H1 (cell line): ENCODE data around the gene TMEM129. TPM values are rescaled to one million over a fixed set of nuclear protein-coding genes. Genes with fewer than 3 reads are reported as not detected.

ENCODE experiments used
- CTCF ChIA-PET: fragments of 300-600 bp; sonication (Branson Sonifier 250); formaldehyde crosslinking; loops from one replicate; lab custom pipeline; 2021; ENCODE audit not compliant: partially characterized antibody; lab: Charles Lee
- POLR2A ChIA-PET: fragments of 300-600 bp; sonication (Branson Sonifier 250); formaldehyde crosslinking; loops from one replicate; lab custom pipeline; 2021; ENCODE audit warnings: inconsistent platforms; ENCODE audit not compliant: partially characterized antibody; lab: Charles Lee
- DNase-seq, 2 experiments: peaks; one replicate each; pipeline versions ENCODE4 v3.0.0 to v3.0.0-alpha.2; 2010 to 2022; ENCODE audit warnings: low spot score in 2 of 2, low read depth in 1 of 2, mixed read lengths in 1 of 2
- FAIRE-seq: peaks from 2 replicates; lab custom pipeline; 2011; peaks lifted over from hg19 to GRCh38; lab: Jason Lieb, UNC
- H2AFZ ChIP-seq: 2 replicates; pipeline ENCODE4 v1.8.1; 2012; ENCODE audit warnings: low read length, inconsistent platforms
- H2AK5ac ChIP-seq: 2 replicates; pipeline ENCODE4 v1.6.1; 2013; ENCODE audit warnings: low read depth, low read length
- H2BK120ac ChIP-seq: replicated peaks from 2 replicates; pipeline ENCODE3; 2013; ENCODE audit warnings: low read depth, low read length, inconsistent platforms
- H2BK12ac ChIP-seq: 2 replicates; pipeline ENCODE4 v1.6.1; 2013; ENCODE audit warnings: low read depth, low read length
- H2BK15ac ChIP-seq: 2 replicates; pipeline ENCODE4 v1.6.1; 2013; ENCODE audit warnings: low read length
- H2BK20ac ChIP-seq: 2 replicates; pipeline ENCODE4 v1.6.1; 2013; ENCODE audit warnings: low read length
- H2BK5ac ChIP-seq: 2 replicates; pipeline ENCODE4 v1.6.1; 2013; ENCODE audit warnings: low read depth, low read length
- H3K14ac ChIP-seq: 2 replicates; pipeline ENCODE4 v1.6.1; 2013; ENCODE audit warnings: inconsistent platforms; ENCODE audit not compliant: insufficient read length
- H3K18ac ChIP-seq: 2 replicates; pipeline ENCODE4 v1.6.1; 2013; ENCODE audit warnings: low read length; ENCODE audit errors: extremely low read depth
- H3K23ac ChIP-seq: 2 replicates; pipeline ENCODE4 v1.6.1; 2013; ENCODE audit warnings: inconsistent platforms; ENCODE audit not compliant: insufficient read length
- H3K23me2 ChIP-seq: 2 replicates; pipeline ENCODE4 v1.6.1; 2013; ENCODE audit warnings: low read depth, low read length
- H3K27ac ChIP-seq: 2 replicates; pipeline ENCODE4 v1.6.1; 2011; ENCODE audit warnings: low read depth, low read length, inconsistent platforms
- H3K27me3 ChIP-seq, 4 experiments: replicated peaks in 1 of 4; 1 replicate in 1 of 4; 2 replicates in 3 of 4; pipeline versions ENCODE4 v1.6.1 to v1.8.1; 2011 to 2013; ENCODE audit warnings: low read length in 3 of 4, mild to moderate bottlenecking in 3 of 4, inconsistent platforms in 2 of 4, mixed read lengths in 2 of 4, moderate library complexity in 1 of 4; ENCODE audit not compliant: control insufficient read depth in 3 of 4, insufficient read depth in 3 of 4; ENCODE audit errors: extremely low read depth in 1 of 4
- H3K36me3 ChIP-seq, 4 experiments: 2 replicates each; pipeline versions ENCODE4 v1.6.1 to v1.8.1; 2011 to 2013; ENCODE audit warnings: mild to moderate bottlenecking in 4 of 4, low read length in 3 of 4, moderate library complexity in 2 of 4, control low read depth in 1 of 4, inconsistent platforms in 1 of 4; ENCODE audit not compliant: insufficient read depth in 4 of 4, control insufficient read depth in 2 of 4
- H3K4ac ChIP-seq: replicated peaks from 2 replicates; pipeline ENCODE3; 2013; ENCODE audit warnings: low read length, low read depth, mixed read lengths, inconsistent platforms; ENCODE audit not compliant: insufficient read length
- H3K4me1 ChIP-seq, 4 experiments: replicated peaks in 1 of 4; 1 replicate in 1 of 4; 2 replicates in 3 of 4; pipeline versions ENCODE4 v1.6.1 to v1.8.1; 2011 to 2013; ENCODE audit warnings: low read length in 3 of 4, inconsistent platforms in 2 of 4, mixed read lengths in 1 of 4; ENCODE audit not compliant: insufficient read depth in 4 of 4, control insufficient read depth in 3 of 4
- H3K4me2 ChIP-seq, 2 experiments: 2 replicates each; pipeline versions ENCODE4 v1.6.1 to v1.8.1; 2011 to 2013; ENCODE audit warnings: low read depth in 2 of 2, low read length in 2 of 2, control low read depth in 1 of 2, inconsistent platforms in 1 of 2, mild to moderate bottlenecking in 1 of 2; ENCODE audit not compliant: insufficient read depth in 1 of 2
- H3K4me3 ChIP-seq, 4 experiments: fragments of 200-600, 300-600 bp in 1 of 4; sonication (generic), shearing (Covaris generic), sonication (Bioruptor Twin) in 1 of 4; 2 replicates each; pipeline versions ENCODE4 v1.5.1 to v1.8.1; 2011 to 2016; ENCODE audit warnings: low read length in 4 of 4, low read depth in 3 of 4, control low read depth in 2 of 4, inconsistent platforms in 2 of 4, mild to moderate bottlenecking in 2 of 4, mixed read lengths in 1 of 4, moderate library complexity in 1 of 4; ENCODE audit not compliant: insufficient read depth in 2 of 4; ENCODE audit errors: extremely low read depth in 1 of 4
- H3K56ac ChIP-seq: replicated peaks from 2 replicates; pipeline ENCODE3; 2013; ENCODE audit warnings: low read depth, mild to moderate bottlenecking, mixed read lengths, low read length, inconsistent platforms; ENCODE audit not compliant: insufficient read length
- H3K79me1 ChIP-seq: 2 replicates; pipeline ENCODE4 v1.6.1; 2013; ENCODE audit warnings: low read depth, low read length, control low read depth
- H3K79me2 ChIP-seq, 2 experiments: 2 replicates each; pipeline versions ENCODE4 v1.6.1 to v1.8.1; 2012 to 2013; ENCODE audit warnings: low read length in 2 of 2, mild to moderate bottlenecking in 2 of 2, inconsistent platforms in 1 of 2; ENCODE audit not compliant: insufficient read depth in 2 of 2, control insufficient read depth in 1 of 2
- H3K9ac ChIP-seq, 4 experiments: replicated peaks in 1 of 4; 1 replicate in 1 of 4; 2 replicates in 3 of 4; pipeline versions ENCODE4 v1.6.1 to v1.8.1; 2011 to 2013; ENCODE audit warnings: low read depth in 3 of 4, low read length in 3 of 4, control low read depth in 2 of 4, mild to moderate bottlenecking in 2 of 4, moderate library complexity in 2 of 4, inconsistent platforms in 1 of 4; ENCODE audit errors: extremely low read depth in 1 of 4
- H3K9me3 ChIP-seq, 2 experiments: 2 replicates each; pipeline versions ENCODE4 v1.6.1 to v1.8.1; 2012 to 2013; ENCODE audit warnings: mild to moderate bottlenecking in 2 of 2, moderate library complexity in 2 of 2, control low read depth in 1 of 2, inconsistent platforms in 1 of 2, low read depth in 1 of 2, low read length in 1 of 2, mixed read lengths in 1 of 2; ENCODE audit not compliant: insufficient read depth in 2 of 2
- H4K20me1 ChIP-seq, 2 experiments: replicated peaks in 1 of 2; 2 replicates each; pipeline versions ENCODE3 to v1.8.1; 2011 to 2013; ENCODE audit warnings: inconsistent platforms in 2 of 2, low read length in 2 of 2, mild to moderate bottlenecking in 1 of 2; ENCODE audit not compliant: insufficient read depth in 2 of 2, control insufficient read depth in 1 of 2
- H4K5ac ChIP-seq: 2 replicates; pipeline ENCODE4 v1.6.1; 2013; ENCODE audit warnings: low read length, low read depth, mixed read lengths, inconsistent platforms; ENCODE audit not compliant: insufficient read length
- H4K8ac ChIP-seq: 2 replicates; pipeline ENCODE4 v1.8.0; 2013; ENCODE audit warnings: mild to moderate bottlenecking, moderate library complexity, low read length, inconsistent platforms; ENCODE audit not compliant: insufficient read depth; ENCODE audit errors: extremely low read depth
- H4K91ac ChIP-seq: replicated peaks from 2 replicates; pipeline ENCODE3; 2013; ENCODE audit warnings: low read length, mixed read lengths, inconsistent platforms; ENCODE audit not compliant: insufficient read length
- GABPA ChIP-seq: IDR thresholded peaks from 2 replicates; pipeline ENCODE4 v1.6.1; 2011; ENCODE audit warnings: mild to moderate bottlenecking, low read length, moderate library complexity, borderline replicate concordance; ENCODE audit not compliant: insufficient read depth
- HDAC2 ChIP-seq, 2 experiments: fragments of 300-600 bp in 1 of 2; sonication (generic) in 1 of 2; IDR thresholded peaks; 2 replicates each; pipeline ENCODE4 v1.6.1; 2011 to 2012; ENCODE audit warnings: low read depth in 2 of 2, low read length in 2 of 2, mild to moderate bottlenecking in 2 of 2, moderate library complexity in 2 of 2, borderline replicate concordance in 1 of 2, inconsistent platforms in 1 of 2
- MAX ChIP-seq: IDR thresholded peaks from 2 replicates; pipeline ENCODE4 v1.6.1; 2012; ENCODE audit warnings: inconsistent platforms
- POLR2A ChIP-seq, 2 experiments: IDR thresholded peaks; 1 replicate in 1 of 2; 2 replicates in 1 of 2; pipeline ENCODE4 v1.6.1; 2011; ENCODE audit warnings: low read depth in 2 of 2, low read length in 2 of 2, mild to moderate bottlenecking in 2 of 2; ENCODE audit errors: control extremely low read depth in 1 of 2
- POLR2AphosphoS5 ChIP-seq: IDR thresholded peaks from 2 replicates; pipeline ENCODE4 v1.6.1; 2011; ENCODE audit warnings: low read depth, low read length
- SIRT6 ChIP-seq: IDR thresholded peaks from one replicate; pipeline ENCODE4 v1.7.1; 2012; ENCODE audit warnings: low read length, inconsistent platforms
- SIX5 ChIP-seq: IDR thresholded peaks from 2 replicates; pipeline ENCODE4 v1.6.1; 2011; ENCODE audit warnings: mild to moderate bottlenecking, low read depth, low read length
- TBP ChIP-seq: IDR thresholded peaks from 2 replicates; pipeline ENCODE4 v1.6.1; 2011; ENCODE audit warnings: low read depth, low read length, improper control_type of control experiment
- WGBS, 2 experiments: shearing (Covaris generic) in 1 of 2; methylation state at CpG; one replicate each; pipeline versions ENCODE4 v1.1.6 to v1.1.7; 2013 to 2015; ENCODE audit warnings: low lambda C conversion rate in 2 of 2, mixed read lengths in 2 of 2, inconsistent platforms in 1 of 2, low coverage in 1 of 2, missing lambda C conversion rate in 1 of 2; ENCODE audit not compliant: insufficient replicate concordance in 2 of 2, insufficient coverage in 1 of 2, insufficient read length in 1 of 2; ENCODE audit errors: extremely low coverage in 1 of 2, missing lambda C conversion rate in 1 of 2; 5-methylcytosine and 5-hydroxymethylcytosine counted together
- long read RNA-seq, 2 experiments: library from RNA in 1 of 2; library from capped mRNA in 1 of 2; stranded (forward); transcript quantifications; one replicate each; pipeline ENCODE4 v2.0.0, GENCODE V29; 2021; ENCODE audit warnings: inconsistent platforms in 1 of 2
- polyA minus RNA-seq, 3 experiments: library from RNA; depleted of rRNA, polyadenylated mRNA; stranded (reverse); fragments of >200 nt; gene quantifications; 1 replicate in 2 of 3; 2 replicates in 1 of 3; pipeline ENCODE4 v1.2.3, GENCODE V29; 2011
- polyA plus RNA-seq, 7 experiments: library from polyadenylated mRNA; depleted of rRNA in 3 of 7; stranded (reverse) in 5 of 7; unstranded in 2 of 7; fragments of >200 nt in 5 of 7; fragments of 200-250 nt in 2 of 7; gene quantifications; 1 replicate in 5 of 7; 2 replicates in 1 of 7; 4 replicates in 1 of 7; pipeline versions ENCODE4 v1.2.1 to v1.2.3, GENCODE V29; 2011 to 2013; ENCODE audit warnings: missing spikeins in 2 of 7, mixed read lengths in 2 of 7
- total RNA-seq: library from RNA; stranded (reverse); fragmentation: NEBNext Ultra II Directional; extraction: Animal tissue kit (Norgen Biotek cat#: 25700); gene quantifications from 2 replicates; pipeline ENCODE4 v1.2.1, GENCODE V29; 2021

Gene TMEM129
- total RNA-seq (28.5 and 31.5 TPM in 2 replicates), polyA plus RNA-seq (2011; rRNA removed) (58.7 and 89.1 TPM in 2 replicates), polyA minus RNA-seq (2011; rRNA and poly(A)+ RNA removed) (16.4 and 19.6 TPM in 2 replicates)
- polyA plus RNA-seq (2011; cell fraction: cytosol; rRNA removed), result 56.3 TPM
- 148 TPM for polyA plus RNA-seq (2011; cell fraction: nucleus; rRNA removed)
- 20.4 to 36.0 TPM (median 32.1 TPM) in 4 replicates for polyA plus RNA-seq (2012, experiment 1 of 2)
- polyA plus RNA-seq (2012, experiment 2 of 2), result 25.8 TPM
- 24.7 TPM for polyA plus RNA-seq (2013, experiment 1 of 2)
- polyA plus RNA-seq (2013, experiment 2 of 2), result 26.9 TPM
- 25.7 TPM for polyA minus RNA-seq (2011; cell fraction: cytosol; rRNA and poly(A)+ RNA removed)
- 30.7 TPM for polyA minus RNA-seq (2011; cell fraction: nucleus; rRNA and poly(A)+ RNA removed)
- long read RNA-seq, experiment 1, transcript TMEM129-202 (4 exons, 2,810 nt), result major isoform, 10 of 17 reads
- long read RNA-seq, experiment 1, partial matches to known transcripts, result 2 of 17 reads
- long read RNA-seq, experiment 1, other reads (novel, unspliced or antisense), result 4 of 17 reads
- long read RNA-seq, experiment 2, partial matches to known transcripts, result 0 of 9 reads
- long read RNA-seq, experiment 2, other reads (novel, unspliced or antisense), result 9 of 9 reads

GRCh38 chr4:1721003-1721665, at the start of gene TMEM129, which contains the start of gene TACC3:
TMEM129 (minus strand) TSS chr4:1721323; CDS start chr4:1720837, 486 bp downstream.
TACC3 (plus strand) TSS chr4:1721521; CDS start chr4:1723422, 1,901 bp downstream.
- peaks cover 0 to 19% (median 12%) of the 10 kb centered on the region in 4 experiments; a peak in 6 of 7 replicates for H3K4me1 ChIP-seq
- peak within 1 kb of the TSS; percentile 95 for H3K4ac ChIP-seq
- CTCF ChIA-PET, result interaction anchor here (1.1 to 18.6 kb wide), 3 partner anchors 13 to 89 kb away, joined by 3 to 326 read pairs (median 7); no protein-coding TSS in a partner anchor
- 0% methylated on average over 14 of the region's 83 CpGs; no CpG with 5 or more reads in 1 of the 2 experiments for WGBS, 2 experiments
- peak within 1 kb of the TSS; percentile 85 to 95 for H3K4me2 ChIP-seq
- no peak within 1 kb of the TSS for H2BK120ac ChIP-seq
- peak within 1 kb of the TSS; percentile 17; the same call in 1 of the 2 replicates for H2AK5ac ChIP-seq
- peak within 1 kb of the TSS; percentile 69; the same call in 1 of the 2 replicates for H3K27ac ChIP-seq
- FAIRE-seq, result no peak
- no peaks in the 10 kb centered on the region for H3K9me3 ChIP-seq
- no peak within 1 kb of the TSS for H2BK20ac ChIP-seq
- peak within 1 kb of the TSS; percentile 82 to 93 (median 87) for H3K9ac ChIP-seq
- peak within 1 kb of the TSS; percentile 95 for H3K56ac ChIP-seq
- peaks cover 9 to 32% of the 10 kb centered on the region in 2 experiments; a peak in 3 of 4 replicates for H3K79me2 ChIP-seq
- H3K23me2 ChIP-seq, result peaks cover 12% of the 10 kb centered on the region
- peak within 1 kb of the TSS; percentile 98 for H3K14ac ChIP-seq
- peak within 1 kb of the TSS; percentile 84 to 99 (median 96) for H3K4me3 ChIP-seq
- peaks cover 17 to 31% (median 20%) of the 10 kb centered on the region in 4 experiments for H3K36me3 ChIP-seq
- H2BK12ac ChIP-seq, result peak within 1 kb of the TSS; percentile 80; the same call in 1 of the 2 replicates
- H4K5ac ChIP-seq, result peak within 1 kb of the TSS; percentile 94
- POLR2A ChIA-PET, result interaction anchor here (0.8 to 8.8 kb wide), 13 partner anchors 9 to 76 kb away, joined by 3 to 100 read pairs (median 5); partner anchors contain the start of genes FGFR3 and SLBP
- H4K20me1 ChIP-seq, result peaks cover 10 to 25% of the 10 kb centered on the region in 2 experiments
- H2BK15ac ChIP-seq, result no peak within 1 kb of the TSS
- H3K79me1 ChIP-seq, result peaks cover 19% of the 10 kb centered on the region
- H2AFZ ChIP-seq, result peak within 1 kb of the TSS; percentile 64; the same call in 1 of the 2 replicates
- H3K27me3 ChIP-seq, result no peaks in the 10 kb centered on the region
- DNase-seq, result peak; percentile 93
- no peak within 1 kb of the TSS for H3K23ac ChIP-seq
- H2BK5ac ChIP-seq, result peak within 1 kb of the TSS; percentile 90
- peak within 1 kb of the TSS; percentile 97 for H4K91ac ChIP-seq
- peak within 1 kb of the TSS; percentile 97 for H3K18ac ChIP-seq
- peak within 1 kb of the TSS; percentile 93 for H4K8ac ChIP-seq
- TF ChIP-seq HDAC2 (IDR thresholded peaks at IDR 0.05; ENCODE audit: borderline replicate concordance in 1 of 2, low read depth in 2 of 2, low read length in 2 of 2) (no peak), POLR2A (IDR thresholded peaks at IDR 0.05; ENCODE audit: control extremely low read depth in 1 of 2, low read depth in 2 of 2, low read length in 2 of 2) (peak in 1 of 2 experiments; percentile 67; a peak in 1 of 3 replicates), GABPA (peak; percentile 85; the same call in 1 of the 2 replicates), TBP (peak; percentile 30; the same call in 1 of the 2 replicates), SIRT6 (no peak), MAX (peak; percentile 47; the same call in 1 of the 2 replicates), SIX5 (peak; percentile 27; the same call in 1 of the 2 replicates), POLR2AphosphoS5 (no peak; the same call in 1 of the 2 replicates)
